HG02763 (cell line): ENCODE measurements around the gene WDFY4.

ENCODE experiments used
- ATAC-seq: cut with Tn5 transposase; IDR thresholded peaks from one replicate; pipeline ENCODE4 v1.9.1; 2021; ENCODE audit warnings: mild to moderate bottlenecking, moderate library complexity; ENCODE audit not compliant: unreplicated experiment

Gene WDFY4

GRCh38 chr10:48805848-48806247 is 121.2 kb downstream of the WDFY4 start:
- ATAC-seq = no peak

DNA sequence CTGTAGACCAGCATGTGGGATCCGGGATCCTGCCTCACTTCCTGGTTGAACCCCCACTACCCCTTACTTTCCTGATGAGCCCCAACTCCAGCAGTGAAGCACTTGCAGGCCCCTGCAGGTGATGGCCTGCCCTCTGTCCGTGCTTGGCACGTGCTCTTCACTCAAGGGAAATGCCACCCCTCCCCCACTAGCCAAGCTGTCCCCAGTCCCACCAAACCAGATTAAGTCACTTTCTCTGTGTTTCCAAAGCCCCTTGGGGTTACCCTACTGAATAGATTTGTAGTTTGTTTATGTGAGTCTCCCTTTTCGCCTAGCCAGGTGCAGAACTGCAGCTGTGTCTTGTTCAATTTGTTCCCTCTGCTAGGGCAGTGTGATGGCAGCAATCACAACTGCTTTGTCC is 121.7 kb downstream of the WDFY4 start:
- no peak for ATAC-seq

GRCh38 chr10:48807791-48808470 is 123.3 kb downstream of the WDFY4 start:
- ATAC-seq = no peak

- ATAC-seq = no peak
These were observed 124.6 kb downstream of the WDFY4 start for GRCh38 chr10:48809261-48809660.

DNA sequence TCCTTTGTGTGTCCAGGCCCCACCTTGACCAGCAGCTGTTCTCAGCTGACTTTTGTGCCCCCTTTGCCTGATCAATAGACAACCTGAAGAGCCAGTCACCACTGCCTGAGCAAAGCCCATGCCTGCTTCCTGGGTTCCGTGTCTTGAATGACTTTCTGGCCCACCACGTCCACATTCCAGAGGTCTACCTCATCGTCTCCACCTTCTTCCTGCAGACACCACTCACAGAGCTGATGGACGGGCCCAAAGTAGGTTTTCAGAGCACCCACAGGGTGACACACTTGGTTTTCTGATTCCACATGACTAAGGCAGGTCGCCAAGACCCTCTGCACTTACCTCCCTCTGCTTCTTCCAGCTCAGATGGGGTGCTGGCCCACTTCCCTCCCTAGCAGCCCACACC is 126.8 kb downstream of the WDFY4 start:
- ATAC-seq = no peak

DNA sequence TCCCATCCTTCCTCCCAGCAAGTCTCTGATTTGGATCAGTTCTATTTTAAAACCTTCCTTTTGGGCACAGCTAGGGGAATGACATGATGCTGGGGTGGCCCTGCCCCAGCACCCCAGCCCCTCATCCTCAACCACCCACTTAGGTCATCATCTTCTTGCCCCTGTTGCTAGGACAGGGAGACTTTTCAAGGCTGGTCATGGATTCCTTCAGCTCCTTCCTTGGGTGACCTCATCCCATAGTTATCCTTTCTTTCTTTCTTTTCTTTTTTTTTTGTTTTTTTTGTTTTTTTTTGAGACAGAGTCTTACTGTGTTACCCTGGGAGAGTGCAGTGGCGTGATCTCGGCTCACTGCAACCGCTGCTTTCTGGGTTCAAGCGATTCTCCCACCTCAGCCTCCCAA is 127.2 kb downstream of the WDFY4 start:
- ATAC-seq = no peak

- ATAC-seq = no peak
These were observed 128.6 kb downstream of the WDFY4 start for GRCh38 chr10:48813291-48813690.

DNA sequence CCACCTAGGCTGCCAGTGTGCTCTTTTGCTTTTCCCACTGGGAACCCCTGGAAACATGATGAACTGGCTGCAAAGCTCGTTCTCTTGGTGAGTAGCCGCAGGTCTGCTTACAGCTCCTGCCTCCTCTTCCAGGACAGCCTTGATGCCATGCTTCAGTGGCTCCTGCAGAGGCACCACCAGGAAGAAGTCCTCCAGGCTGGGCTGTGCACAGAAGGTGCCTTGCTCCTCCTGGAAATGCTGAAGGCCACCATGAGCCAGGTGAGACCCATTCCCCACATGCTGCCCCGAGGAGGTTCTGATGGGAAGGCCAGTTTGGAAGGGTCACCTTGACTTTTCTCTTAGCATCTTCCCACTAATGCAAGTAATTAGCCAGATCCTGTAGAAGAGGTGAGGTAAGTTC is 129.2 kb downstream of the WDFY4 start:
- no peak for ATAC-seq

GRCh38 chr10:48814933-48815332 is 130.3 kb downstream of the WDFY4 start:
- ATAC-seq = no peak

DNA sequence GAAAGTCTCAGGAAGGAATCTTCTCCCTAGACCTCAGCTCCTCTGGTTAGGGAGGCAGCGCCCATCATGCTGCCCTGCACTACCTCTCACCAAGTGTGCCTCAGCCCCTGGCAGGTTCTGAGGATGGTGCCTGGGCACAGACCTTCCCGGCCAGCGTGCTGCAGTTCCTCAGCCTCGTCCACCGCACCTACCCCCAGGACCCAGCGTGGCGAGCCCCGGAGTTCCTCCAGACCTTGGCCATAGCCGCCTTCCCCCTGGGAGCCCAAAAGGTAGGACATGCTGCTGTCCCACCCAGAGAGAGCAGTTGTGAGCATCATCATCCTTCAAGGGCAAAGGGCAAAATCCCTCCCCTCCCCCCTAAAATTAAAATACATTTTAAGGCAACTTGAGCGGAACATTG is 132.5 kb downstream of the WDFY4 start:
- ATAC-seq = no peak

GRCh38 chr10:48818081-48818480 is 133.4 kb downstream of the WDFY4 start:
- no peak for ATAC-seq

GRCh38 chr10:48818861-48819520 is 134.3 kb downstream of the WDFY4 start:
- ATAC-seq = no peak

DNA sequence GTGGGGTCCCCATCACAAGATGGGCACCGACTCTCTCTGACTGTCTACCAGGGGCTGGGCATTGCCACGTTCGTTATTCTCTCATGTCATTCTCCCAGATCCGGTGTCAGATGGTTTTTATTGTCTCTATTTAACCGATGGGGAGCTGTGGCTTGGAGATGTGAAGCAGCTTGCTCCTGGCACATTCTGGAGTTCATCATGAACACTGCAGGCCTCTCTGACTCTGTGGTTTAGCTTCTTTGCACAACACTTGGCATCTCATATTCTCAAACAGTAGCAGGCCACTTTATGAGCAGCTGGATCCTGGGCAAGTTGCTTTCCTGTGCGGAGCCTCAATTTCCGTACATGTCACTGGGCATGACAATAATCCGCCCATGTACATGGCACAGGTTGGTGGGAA is 135.1 kb downstream of the WDFY4 start:
- no peak for ATAC-seq

DNA sequence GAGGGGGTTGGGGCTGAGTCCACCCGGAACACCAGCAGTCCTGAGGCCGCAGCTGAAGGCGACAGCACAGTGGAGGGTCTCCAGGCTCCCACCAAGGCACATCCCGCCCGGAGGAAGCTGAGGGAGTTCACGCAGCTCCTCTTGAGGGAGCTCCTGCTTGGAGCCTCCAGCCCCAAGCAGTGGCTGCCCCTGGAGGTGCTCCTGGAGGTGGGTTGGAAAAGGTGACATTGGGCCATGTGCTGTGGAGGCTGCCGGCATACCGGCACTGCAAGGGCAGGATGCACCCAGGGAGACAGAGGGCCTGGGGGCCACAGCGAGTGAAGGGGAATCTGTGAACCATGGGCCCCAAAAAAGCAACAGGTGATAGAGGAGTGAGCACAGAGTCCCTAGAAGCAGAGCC is 135.6 kb downstream of the WDFY4 start:
- no peak for ATAC-seq

DNA sequence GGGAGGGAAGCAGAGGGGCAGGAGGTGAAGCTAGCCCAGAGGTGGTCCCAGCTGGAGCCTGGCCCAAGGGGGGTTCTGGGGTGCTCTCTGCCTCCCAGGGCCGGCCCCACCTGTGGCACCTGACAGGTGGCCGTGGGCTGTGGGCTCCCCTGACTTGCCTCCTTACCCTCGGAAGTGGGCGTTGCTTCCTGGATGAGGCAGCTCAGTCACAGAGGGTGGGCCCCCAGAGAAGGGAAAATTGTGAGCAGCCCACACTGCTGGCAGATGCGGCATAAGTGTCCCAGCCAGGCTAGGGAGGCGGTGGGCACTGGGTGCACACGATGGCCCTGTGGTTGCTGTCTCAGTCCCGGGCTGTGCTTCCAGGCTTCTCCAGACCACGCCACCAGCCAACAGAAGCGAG is 136.0 kb downstream of the WDFY4 start:
- no peak for ATAC-seq

DNA sequence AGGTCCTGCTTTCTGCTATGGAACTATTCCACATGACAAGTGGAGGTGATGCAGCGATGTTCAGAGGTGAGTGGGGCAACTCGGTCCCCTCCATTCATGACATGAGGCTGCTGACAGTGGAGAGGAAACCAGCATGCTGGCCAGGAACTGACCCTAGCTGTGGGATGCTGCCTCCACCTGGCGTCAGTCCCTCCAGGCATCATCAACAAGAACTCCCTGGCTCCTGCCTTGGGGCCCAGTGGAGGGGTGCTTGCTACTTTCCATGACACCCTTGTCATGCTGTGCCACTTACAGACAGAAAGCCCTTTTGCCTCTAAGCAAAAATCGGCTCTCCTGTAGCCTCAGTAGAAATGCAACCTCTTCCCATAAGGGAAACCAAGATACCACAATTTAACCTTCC is 136.4 kb downstream of the WDFY4 start:
- no peak for ATAC-seq

- ATAC-seq = no peak
These were observed 137.0 kb downstream of the WDFY4 start for GRCh38 chr10:48821692-48822091.

- ATAC-seq = no peak
These were observed 149.0 kb downstream of the WDFY4 start for GRCh38 chr10:48833674-48834073.

GRCh38 chr10:48834189-48834965 is 149.7 kb downstream of the WDFY4 start:
- no peak for ATAC-seq

GRCh38 chr10:48835781-48836180 is 151.1 kb downstream of the WDFY4 start:
- ATAC-seq = no peak

DNA sequence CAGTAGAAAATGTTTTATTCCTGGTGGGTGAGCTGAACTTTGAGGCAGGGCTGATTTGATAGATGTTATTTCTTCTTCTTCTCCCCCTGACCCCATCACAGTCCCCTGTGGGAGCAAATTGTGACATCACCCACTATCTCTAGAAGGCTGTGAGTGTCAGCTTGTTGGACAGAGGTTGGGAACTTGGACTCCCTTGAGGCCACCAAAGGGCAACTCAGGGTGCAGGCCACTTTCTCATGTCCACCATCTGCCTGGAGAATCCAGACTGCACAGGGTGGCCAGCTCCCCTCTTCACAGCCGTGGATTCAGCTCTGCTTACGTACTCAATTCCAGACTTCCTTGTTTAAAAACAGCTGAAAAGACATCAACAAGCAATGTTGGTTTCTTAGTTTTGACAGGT is 151.9 kb downstream of the WDFY4 start:
- ATAC-seq = no peak

DNA sequence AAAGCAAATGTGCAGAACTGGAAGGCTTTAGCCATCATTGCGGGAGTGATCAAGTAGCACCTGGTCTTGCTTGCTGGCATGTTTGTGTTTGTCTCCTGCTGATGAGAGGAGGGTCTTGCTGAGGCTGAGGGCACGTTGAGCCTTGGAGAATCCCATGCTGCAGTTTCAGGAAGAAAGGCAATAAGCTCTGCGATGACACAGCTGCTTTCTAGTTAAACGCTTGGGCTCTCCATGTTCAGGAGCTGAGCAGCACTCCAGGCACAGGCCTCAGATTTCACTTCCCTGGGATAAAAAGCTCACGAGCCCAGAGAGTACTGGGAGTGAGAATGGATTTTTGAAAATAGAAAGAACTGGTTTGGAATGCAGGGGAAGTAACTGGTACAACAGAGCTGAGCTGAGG is 154.2 kb downstream of the WDFY4 start:
- no peak for ATAC-seq
